PC-9 (cell line): ENCODE results near the gene KCNH2. TPM values are rescaled to one million over a fixed set of nuclear protein-coding genes. Genes with fewer than 3 reads are reported as not detected.

Experiments used
- BruUV-seq: library from RNA; stranded (reverse); fragments of 400-500 nt; replicated peaks from 2 replicates; lab custom pipeline; 2021; lab: Mats Ljungman, UMichigan
- CTCF ChIA-PET: fragments of 300-600 bp; sonication (Branson Sonifier 250); formaldehyde crosslinking; loops from one replicate; lab custom pipeline; 2022; ENCODE audit warnings: antibody characterized with exemption; lab: Charles Lee
- POLR2A ChIA-PET: fragments of 300-600 bp; sonication (Branson Sonifier 250); formaldehyde crosslinking; loops from one replicate; lab custom pipeline; 2022; ENCODE audit warnings: antibody characterized with exemption; ENCODE audit not compliant: unreplicated experiment; lab: Charles Lee
- DNase-seq, 2 experiments: peaks; one replicate each; pipeline versions ENCODE4 v3.0.0 to v3.0.0-alpha.2; 2015 to 2022; ENCODE audit warnings: mixed read lengths in 1 of 2
- H2AFZ ChIP-seq: fragments of 200-600 bp; sonication (generic); 2 replicates; pipeline ENCODE4 v1.8.1; 2017; ENCODE audit warnings: antibody characterized with exemption
- H3F3A ChIP-seq: fragments of 200-600 bp; sonication (generic); 2 replicates; pipeline ENCODE4 v1.8.1; 2017; ENCODE audit warnings: antibody characterized with exemption, mild to moderate bottlenecking, low read depth; ENCODE audit not compliant: insufficient read depth
- H3K27ac ChIP-seq: fragments of 200-600 bp; sonication (generic); 2 replicates; pipeline ENCODE4 v1.6.1; 2016; ENCODE audit warnings: mixed run types
- H3K27me3 ChIP-seq: fragments of 200-600 bp; sonication (generic); 2 replicates; pipeline ENCODE4 v1.6.1; 2016; ENCODE audit warnings: low read depth, mixed run types; ENCODE audit not compliant: insufficient read depth
- H3K36me3 ChIP-seq: fragments of 200-600 bp; sonication (generic); 2 replicates; pipeline ENCODE4 v1.6.1; 2016; ENCODE audit warnings: low read depth, mixed run types
- H3K4me1 ChIP-seq: fragments of 200-600 bp; sonication (generic); replicated peaks from 2 replicates; pipeline ENCODE4 v1.6.1; 2016; ENCODE audit warnings: mixed run types; ENCODE audit not compliant: insufficient read depth
- H3K4me2 ChIP-seq: fragments of 200-600 bp; sonication (generic); 2 replicates; pipeline ENCODE4 v1.6.1; 2017; ENCODE audit warnings: mixed run types
- H3K4me3 ChIP-seq: fragments of 200-600 bp; sonication (generic); 2 replicates; pipeline ENCODE4 v1.6.1; 2016; ENCODE audit warnings: mixed run types
- H3K79me2 ChIP-seq: fragments of 200-600 bp; sonication (generic); 2 replicates; pipeline ENCODE4 v1.6.1; 2017; ENCODE audit warnings: low read depth, mixed run types
- H3K9me2 ChIP-seq: fragments of 200-600 bp; sonication (generic); 2 replicates; pipeline ENCODE4 v1.8.1; 2017; ENCODE audit warnings: mild to moderate bottlenecking; ENCODE audit not compliant: insufficient read depth
- H3K9me3 ChIP-seq: fragments of 200-600 bp; sonication (generic); 2 replicates; pipeline ENCODE4 v1.8.1; 2016; ENCODE audit warnings: low read depth; ENCODE audit not compliant: insufficient read depth
- H4K20me1 ChIP-seq: fragments of 200-600 bp; sonication (generic); 2 replicates; pipeline ENCODE4 v1.8.1; 2017; ENCODE audit not compliant: insufficient read depth
- CTCF ChIP-seq: fragments of 200-600 bp; sonication (generic); conservative IDR thresholded peaks from 2 replicates; pipeline ENCODE4 v1.6.1; 2017; ENCODE audit warnings: mixed run types, antibody characterized with exemption, mild to moderate bottlenecking, moderate library complexity
- EZH2 ChIP-seq: fragments of 200-600 bp; sonication (generic); IDR thresholded peaks from 2 replicates; pipeline ENCODE4 v1.8.0; 2017; ENCODE audit warnings: antibody characterized with exemption, low read depth
- intact Hi-C: fragments of 100-400 bp; cut with micrococcal nuclease; formaldehyde crosslinking; loops from one replicate; pipeline ENCODE4 v1.10.0; 2022; ENCODE audit not compliant: unreplicated experiment
- total RNA-seq: library from RNA; stranded (reverse); gene quantifications from 2 replicates; pipeline ENCODE4 v1.2.3, GENCODE V29; 2021

Gene KCNH2
- total RNA-seq, 1 experiment from 2014 or later: 1.5 TPM

- intact Hi-C loops: no loop called here
- H3K27ac ChIP-seq: no peak overlapping the region
- H2AFZ ChIP-seq: no peak overlapping the region
- H3K36me3 ChIP-seq: no peaks in the 10 kb centered on the region
- peaks cover 100% of the 10 kb centered on the region for H3K27me3 ChIP-seq
- no peak overlapping the region for H3K4me2 ChIP-seq
- no peak overlapping the region for H3K4me3 ChIP-seq
- POLR2A ChIA-PET: no interaction called here
- no peaks in the 10 kb centered on the region for H3F3A ChIP-seq
- BruUV-seq: no TSS peak
- no peak for DNase-seq
- H4K20me1 ChIP-seq: no peaks in the 10 kb centered on the region; the same call in 1 of the 2 replicates
- CTCF ChIA-PET: no interaction called here
- no peaks in the 10 kb centered on the region for H3K79me2 ChIP-seq
- no peaks in the 10 kb centered on the region for H3K9me3 ChIP-seq
- H3K9me2 ChIP-seq: no peaks in the 10 kb centered on the region
- TF ChIP-seq EZH2 (no peak), CTCF (no peak)
- H3K4me1 ChIP-seq: no peaks in the 10 kb centered on the region
Observed at GRCh38 chr7:150916670-150917069, 61.5 kb downstream of the KCNH2 start.

- CTCF ChIA-PET: no interaction called here
- TF ChIP-seq CTCF (no peak), EZH2 (no peak)
- H3K27me3 ChIP-seq: peaks cover 95% of the 10 kb centered on the region
Observed at GRCh38 chr7:150914966-150915365, 63.2 kb downstream of the KCNH2 start.

GRCh38 chr7:150914196-150914595 is 63.9 kb downstream of the KCNH2 start:
- Histone ChIP-seq H2AFZ (no peak overlapping the region), H3K27me3 (peaks cover 87% of the 10 kb centered on the region), H3K4me2 (no peak overlapping the region), H3K36me3 (no peaks in the 10 kb centered on the region), H3K27ac (no peak overlapping the region), H3F3A (no peaks in the 10 kb centered on the region), H3K9me3 (no peaks in the 10 kb centered on the region), H4K20me1 (no peaks in the 10 kb centered on the region; the same call in 1 of the 2 replicates), H3K4me3 (no peak overlapping the region), H3K4me1 (no peaks in the 10 kb centered on the region), H3K79me2 (no peaks in the 10 kb centered on the region), H3K9me2 (no peaks in the 10 kb centered on the region)
- intact Hi-C loops: loop anchor here (1.0 kb wide), 1 partner anchor 37 kb away; no protein-coding TSS in a partner anchor
- no peak for TF ChIP-seq EZH2
- no peak for TF ChIP-seq CTCF
- ChIA-PET POLR2A (no interaction called here), CTCF (no interaction called here)
- no TSS peak for BruUV-seq
- no peak for DNase-seq

More at GRCh38 chr7:150914966-150915365, 63.2 kb downstream of the KCNH2 start:
- no peak for DNase-seq
- intact Hi-C loops: loop anchor here (1.0 kb wide), 1 partner anchor 38 kb away; no protein-coding TSS in a partner anchor
- Histone ChIP-seq H2AFZ (no peak overlapping the region), H3F3A (no peaks in the 10 kb centered on the region), H3K27ac (no peak overlapping the region), H3K4me3 (no peak overlapping the region), H4K20me1 (no peaks in the 10 kb centered on the region; the same call in 1 of the 2 replicates), H3K79me2 (no peaks in the 10 kb centered on the region), H3K36me3 (no peaks in the 10 kb centered on the region), H3K9me2 (no peaks in the 10 kb centered on the region), H3K4me2 (no peak overlapping the region), H3K9me3 (no peaks in the 10 kb centered on the region), H3K4me1 (no peaks in the 10 kb centered on the region)
- POLR2A ChIA-PET: no interaction called here
- no TSS peak for BruUV-seq
